Stimulated activated CD4-positive, alpha-beta T cell treated with anti-CD3 and anti-CD28 coated beads, Interleukin-12 subunit alpha, Interleukin-12 subunit beta, amount 100 ng/mL, for 48 hours (primary cell): ENCODE data around the gene AMOT.

ENCODE experiments used
- DNase-seq, 3 donors: peaks; one replicate each; pipeline ENCODE4 v3.0.0-alpha.2; 2020; ENCODE audit warnings: low read depth in 2 of 3, low spot score in 1 of 3

Gene AMOT

DNA sequence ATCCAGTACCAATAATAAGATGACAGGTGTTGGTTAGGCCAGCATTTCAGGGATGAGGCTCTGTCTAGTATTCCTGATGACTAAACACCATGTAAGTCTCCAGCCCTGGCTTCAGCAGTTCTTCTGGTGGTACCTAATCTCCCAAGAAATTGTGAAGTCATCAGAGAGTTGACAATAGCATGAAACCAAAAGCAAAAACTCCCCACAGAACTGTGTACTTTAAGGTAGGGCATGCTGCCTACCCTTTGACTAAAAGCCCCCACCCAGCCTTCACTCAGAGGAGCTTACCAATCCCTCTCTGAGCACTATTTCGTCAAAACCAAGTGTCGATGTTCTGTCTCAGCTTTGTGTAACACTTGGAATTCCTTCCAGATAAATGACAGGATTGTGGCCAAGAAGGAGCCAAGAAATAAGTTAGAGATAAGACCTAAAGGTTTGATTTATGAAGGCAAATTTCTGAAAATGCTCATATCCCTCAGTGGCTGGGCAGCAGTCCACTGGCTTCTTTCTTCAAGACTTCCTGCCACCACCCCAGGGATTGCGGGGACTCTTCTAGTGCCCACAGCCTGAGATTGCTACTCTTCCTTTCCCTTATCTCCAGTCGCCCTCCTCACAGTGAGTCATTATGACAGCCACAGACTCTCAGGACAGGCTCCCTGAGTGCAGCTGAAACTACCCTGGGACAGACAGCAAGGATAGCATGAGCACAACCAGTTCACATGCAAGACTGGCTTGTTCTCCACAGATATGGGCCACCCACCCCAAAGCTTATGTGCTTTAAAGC is 93.6 kb downstream of the AMOT start:
- DNase-seq, result no peak

DNA sequence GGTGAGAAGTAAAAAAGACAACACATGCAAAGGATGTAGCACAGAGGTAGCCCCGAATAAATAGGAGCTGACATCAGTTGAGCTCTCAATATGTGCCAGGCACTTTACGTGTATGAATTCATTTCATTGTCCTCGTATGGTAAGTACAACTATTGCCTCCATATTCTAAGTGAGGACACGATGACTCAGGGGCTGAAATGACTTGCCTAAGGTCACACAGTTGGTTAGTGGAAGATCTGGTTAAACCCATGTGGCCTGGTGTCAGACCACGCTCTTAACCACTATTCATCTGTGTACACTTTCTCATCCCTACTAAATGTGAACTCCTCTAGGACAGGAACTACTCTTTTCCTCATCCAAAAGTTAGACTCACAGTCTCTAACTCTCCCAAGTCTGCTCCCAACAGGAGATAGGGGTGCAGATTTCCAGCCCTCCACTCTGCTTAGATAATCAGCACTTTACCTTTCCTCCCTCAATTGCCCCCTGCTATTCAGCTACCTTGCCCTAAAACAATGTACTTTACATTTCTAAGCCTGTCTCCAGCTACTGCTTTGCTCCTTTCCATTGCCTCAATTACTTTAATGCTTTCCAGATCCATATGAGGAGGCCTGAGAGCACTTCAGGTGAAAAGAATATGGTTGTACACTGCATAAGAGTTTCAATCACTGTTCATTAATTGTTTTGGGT is 102.1 kb downstream of the AMOT start:
- DNase-seq, result peak; percentile 1 to 23 (median 14)

DNA sequence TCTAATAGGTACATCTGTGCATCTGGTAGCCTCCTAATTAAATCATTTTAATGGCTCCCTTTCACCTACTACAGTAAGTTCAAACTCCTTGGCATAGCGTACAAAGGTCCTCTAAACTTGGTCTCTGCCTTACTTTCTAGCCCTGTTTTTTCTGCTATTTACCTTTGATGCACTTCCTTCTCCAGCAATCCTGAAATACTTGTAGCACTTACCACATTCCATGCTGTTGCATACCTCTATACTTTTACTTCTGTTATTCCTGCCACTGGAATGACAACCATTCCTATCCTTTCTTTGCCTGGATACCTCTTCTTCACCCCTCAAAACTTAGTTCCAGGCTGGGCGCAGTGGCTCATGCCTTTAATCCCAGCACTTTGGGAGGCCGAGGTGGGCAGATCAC is 104.3 kb downstream of the AMOT start:
- no peak for DNase-seq

DNA sequence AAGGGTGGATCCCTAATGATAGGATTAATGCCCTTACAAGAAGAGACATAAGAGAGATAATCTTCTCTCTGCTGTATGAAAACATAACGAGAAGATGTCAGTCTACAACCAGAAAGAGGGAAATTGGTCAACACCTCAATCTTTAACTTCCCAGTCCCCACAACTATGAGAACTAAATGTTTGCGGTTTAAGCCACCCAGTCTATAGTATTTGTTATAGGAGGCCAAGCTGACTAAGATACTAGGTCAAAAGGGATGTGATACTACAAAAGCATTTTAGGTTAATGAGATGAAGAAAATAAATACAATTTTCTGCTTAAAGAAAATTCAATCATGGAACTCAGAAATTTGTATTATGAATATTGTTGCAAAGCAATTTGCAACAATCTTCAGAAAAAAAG is 105.5 kb downstream of the AMOT start:
- DNase-seq, result no peak

DNA sequence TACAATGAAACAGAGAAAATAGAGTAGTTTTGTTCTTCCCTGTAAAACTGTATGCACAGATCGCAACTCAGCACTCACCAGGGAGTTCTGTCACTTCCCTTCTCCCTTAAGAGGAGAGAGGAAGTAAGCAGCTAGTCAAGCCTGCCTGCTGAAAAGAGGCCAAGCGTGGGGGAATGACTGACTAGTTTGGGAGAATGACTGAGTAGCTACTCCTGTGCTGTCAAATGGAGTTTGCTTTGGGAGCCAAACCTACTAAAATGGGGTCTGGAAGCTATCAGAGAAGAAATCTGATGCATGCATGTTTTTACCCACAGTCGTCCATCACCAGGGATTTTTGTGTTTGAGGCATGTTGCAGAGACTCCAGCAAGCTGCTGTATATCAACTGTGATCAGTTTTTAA is 106.3 kb downstream of the AMOT start:
- no peak for DNase-seq

DNA sequence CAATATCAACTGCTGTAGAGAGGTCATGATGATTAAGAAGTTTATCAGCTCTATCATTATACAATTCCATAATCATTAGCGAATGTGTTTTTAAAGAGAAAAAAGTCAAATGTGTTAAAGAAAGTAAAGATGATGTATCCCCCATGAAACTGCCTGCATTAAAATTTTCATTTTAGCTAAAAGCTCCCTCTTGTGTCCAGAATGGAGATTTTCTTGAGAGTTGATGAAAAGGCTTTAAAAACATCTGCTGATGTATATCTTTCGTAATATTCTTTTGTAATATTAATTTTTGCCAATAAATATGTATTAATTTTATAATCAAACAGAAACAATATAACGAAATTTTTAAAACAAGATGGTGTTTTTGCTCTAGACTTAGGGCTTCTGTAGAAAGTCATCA is 108.8 kb downstream of the AMOT start:
- DNase-seq, result no peak
